ENCODE measurements around the gene DHRS7B. TPM values are rescaled to one million over a fixed set of nuclear protein-coding genes. Genes with fewer than 3 reads are reported as not detected.

The DHRS7B gene
- total RNA-seq, 1 experiment from 2014 or later = 30.0 TPM

DNA sequence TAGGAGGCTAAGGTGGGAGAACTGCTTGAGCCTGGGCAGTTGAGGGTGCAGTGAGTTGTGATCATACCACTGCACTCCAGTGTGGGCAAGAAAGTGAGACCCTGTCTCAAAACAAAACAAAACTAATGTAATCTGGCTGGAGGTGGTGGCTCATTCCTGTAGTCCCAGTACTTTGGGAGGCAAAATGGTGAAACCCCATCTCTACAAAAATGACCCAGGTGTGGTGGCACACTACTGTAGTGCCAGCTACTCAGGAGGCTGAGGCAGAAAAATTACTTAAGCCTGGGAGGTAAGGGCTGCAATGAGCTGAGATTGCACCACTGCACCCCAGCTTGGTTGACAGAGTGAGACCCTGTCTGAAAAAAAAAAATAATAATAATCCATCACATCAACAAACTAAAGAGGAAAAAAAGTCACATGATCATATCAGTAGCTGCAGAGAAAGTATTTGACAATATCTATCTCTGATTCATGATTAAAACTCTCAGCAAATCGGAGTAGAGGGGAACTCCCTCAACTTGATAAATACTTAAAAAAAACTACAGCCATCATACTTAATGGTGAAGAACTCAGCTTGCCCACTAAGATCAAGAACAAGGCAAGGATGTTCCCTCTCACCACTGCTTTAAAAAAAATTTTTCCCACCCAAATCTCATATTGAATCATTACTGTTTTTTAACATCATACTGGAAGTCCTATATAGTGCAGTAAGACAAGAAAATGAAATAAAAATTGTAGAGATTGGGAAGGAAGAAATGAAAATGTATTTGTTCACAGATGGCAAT lies 31.0 kb downstream of the DHRS7B start:
- Mint-ChIP-seq H3K4me1 (ENCODE audit: low read depth, unreplicated experiment) (peaks cover 17% of the 10 kb centered on the region), H3K27ac (ENCODE audit: unreplicated experiment) (no peak overlapping the region), H3K4me3 (ENCODE audit: unreplicated experiment) (no peak overlapping the region), H3K27me3 (ENCODE audit: insufficient read depth, unreplicated experiment) (no peaks in the 10 kb centered on the region), H3K9me3 (ENCODE audit: unreplicated experiment) (peaks cover 35% of the 10 kb centered on the region), H3K36me3 (ENCODE audit: insufficient read depth, unreplicated experiment) (peaks cover 6% of the 10 kb centered on the region)
- CTCF ChIA-PET = no interaction called here
- no peaks in the 10 kb centered on the region for H3K36me3 ChIP-seq (ENCODE audit: control insufficient read depth, insufficient read depth, low read length)
- no peak for DNase-seq
- intact Hi-C loops (cut with micrococcal nuclease; ENCODE audit: unreplicated experiment) = no loop called here
- no peaks in the 10 kb centered on the region for H3K27me3 ChIP-seq (replicated peaks; ENCODE audit: control insufficient read depth, insufficient read depth, low read length)
- peaks cover 12% of the 10 kb centered on the region for H3K4me1 ChIP-seq
- TF ChIP-seq, protein P1, sequence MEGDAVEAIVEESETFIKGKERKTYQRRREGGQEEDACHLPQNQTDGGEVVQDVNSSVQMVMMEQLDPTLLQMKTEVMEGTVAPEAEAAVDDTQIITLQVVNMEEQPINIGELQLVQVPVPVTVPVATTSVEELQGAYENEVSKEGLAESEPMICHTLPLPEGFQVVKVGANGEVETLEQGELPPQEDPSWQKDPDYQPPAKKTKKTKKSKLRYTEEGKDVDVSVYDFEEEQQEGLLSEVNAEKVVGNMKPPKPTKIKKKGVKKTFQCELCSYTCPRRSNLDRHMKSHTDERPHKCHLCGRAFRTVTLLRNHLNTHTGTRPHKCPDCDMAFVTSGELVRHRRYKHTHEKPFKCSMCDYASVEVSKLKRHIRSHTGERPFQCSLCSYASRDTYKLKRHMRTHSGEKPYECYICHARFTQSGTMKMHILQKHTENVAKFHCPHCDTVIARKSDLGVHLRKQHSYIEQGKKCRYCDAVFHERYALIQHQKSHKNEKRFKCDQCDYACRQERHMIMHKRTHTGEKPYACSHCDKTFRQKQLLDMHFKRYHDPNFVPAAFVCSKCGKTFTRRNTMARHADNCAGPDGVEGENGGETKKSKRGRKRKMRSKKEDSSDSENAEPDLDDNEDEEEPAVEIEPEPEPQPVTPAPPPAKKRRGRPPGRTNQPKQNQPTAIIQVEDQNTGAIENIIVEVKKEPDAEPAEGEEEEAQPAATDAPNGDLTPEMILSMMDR (IDR thresholded peaks at IDR 0.05; ENCODE audit: insufficient read depth in 1 of 2, low read depth in 1 of 2, low read length in 1 of 2, severe bottlenecking in 1 of 2, unreplicated experiment in 1 of 2) = no peak
- BruUV-seq (replicated peaks) = no TSS peak
- H3K4me3 ChIP-seq (ENCODE audit: low read depth, low read length) = no peak overlapping the region
- peaks cover 8% of the 10 kb centered on the region for H3K9me3 ChIP-seq
- POLR2A ChIA-PET = no interaction called here

- peaks cover 17% of the 10 kb centered on the region for H3K4me1 Mint-ChIP-seq (ENCODE audit: low read depth, unreplicated experiment)
- POLR2A ChIA-PET = no interaction called here
- DNase-seq = no peak
- no peak overlapping the region for H3K27ac Mint-ChIP-seq (ENCODE audit: unreplicated experiment)
- Histone ChIP-seq H3K9me3 (no peaks in the 10 kb centered on the region), H3K4me1 (peaks cover 12% of the 10 kb centered on the region), H3K4me3 (ENCODE audit: low read depth, low read length) (no peak overlapping the region), H3K36me3 (ENCODE audit: control insufficient read depth, insufficient read depth, low read length) (no peaks in the 10 kb centered on the region), H3K27me3 (replicated peaks; ENCODE audit: control insufficient read depth, insufficient read depth, low read length) (no peaks in the 10 kb centered on the region)
- CTCF ChIA-PET = no interaction called here
- H3K4me3 Mint-ChIP-seq (ENCODE audit: unreplicated experiment) = no peak overlapping the region
- H3K9me3 Mint-ChIP-seq (ENCODE audit: unreplicated experiment) = peaks cover 9% of the 10 kb centered on the region
- intact Hi-C loops (cut with micrococcal nuclease; ENCODE audit: unreplicated experiment) = no loop called here
- no TSS peak for BruUV-seq (replicated peaks)
- TF ChIP-seq, protein P1 (IDR thresholded peaks at IDR 0.05; ENCODE audit: insufficient read depth in 1 of 2, low read depth in 1 of 2, low read length in 1 of 2, severe bottlenecking in 1 of 2, unreplicated experiment in 1 of 2) = no peak
- no peaks in the 10 kb centered on the region for H3K27me3 Mint-ChIP-seq (ENCODE audit: insufficient read depth, unreplicated experiment)
- no peaks in the 10 kb centered on the region for H3K36me3 Mint-ChIP-seq (ENCODE audit: insufficient read depth, unreplicated experiment)
These were observed 33.6 kb downstream of the DHRS7B start for GRCh38 chr17:21160401-21160800.

DNA sequence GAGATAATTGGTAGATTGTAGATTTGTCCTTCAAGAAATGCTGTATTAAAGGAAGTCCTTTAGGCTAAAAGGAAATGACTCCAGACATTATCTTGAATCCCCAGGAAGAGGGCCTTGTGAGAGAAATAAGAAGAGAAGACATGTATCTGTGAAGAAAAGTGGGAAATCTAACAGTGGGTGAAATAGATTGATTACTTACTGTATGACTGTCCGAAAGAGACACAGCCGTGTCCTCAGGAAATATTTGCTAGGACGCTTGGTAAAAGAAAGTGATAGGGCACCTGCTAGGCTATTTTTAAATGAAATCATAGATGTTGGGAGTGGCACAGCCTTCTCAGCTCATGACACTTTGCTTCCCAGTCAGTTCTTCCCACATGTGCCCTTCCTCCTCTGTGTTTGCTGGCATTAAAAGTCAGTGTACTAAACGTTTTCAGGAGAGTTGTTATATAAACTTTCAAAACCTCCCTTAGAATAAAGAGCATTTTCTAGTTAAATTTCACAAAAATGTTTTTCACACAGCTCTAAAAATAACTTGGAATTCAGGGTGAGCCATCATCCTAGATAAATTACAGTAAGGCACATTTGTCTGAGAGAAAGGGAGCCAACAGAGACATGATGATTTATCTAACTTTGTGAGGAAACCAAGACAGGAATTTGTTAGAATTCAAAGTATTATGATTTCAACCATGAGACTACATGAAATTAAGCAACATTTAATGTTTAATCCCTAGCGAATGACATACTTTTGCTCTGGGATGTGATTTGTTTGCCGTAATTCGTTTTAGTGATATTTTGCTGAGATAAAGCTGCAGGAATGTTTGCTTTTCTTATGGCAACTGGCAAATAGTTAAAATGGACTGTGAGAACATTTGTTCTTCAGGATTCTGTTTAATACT lies 35.0 kb downstream of the DHRS7B start:
- H3K4me3 ChIP-seq (ENCODE audit: low read depth, low read length) = no peak overlapping the region
- no TSS peak for BruUV-seq (replicated peaks)
- H3K36me3 ChIP-seq (ENCODE audit: control insufficient read depth, insufficient read depth, low read length) = no peaks in the 10 kb centered on the region
- H3K27ac Mint-ChIP-seq (ENCODE audit: unreplicated experiment) = peak overlapping the region; percentile 56
- H3K9me3 ChIP-seq = no peaks in the 10 kb centered on the region
- H3K4me3 Mint-ChIP-seq (ENCODE audit: unreplicated experiment) = no peak overlapping the region
- intact Hi-C loops (cut with micrococcal nuclease; ENCODE audit: unreplicated experiment) = no loop called here
- H3K27me3 ChIP-seq (replicated peaks; ENCODE audit: control insufficient read depth, insufficient read depth, low read length) = no peaks in the 10 kb centered on the region
- no peaks in the 10 kb centered on the region for H3K36me3 Mint-ChIP-seq (ENCODE audit: insufficient read depth, unreplicated experiment)
- TF ChIP-seq, protein P1 (IDR thresholded peaks at IDR 0.05; ENCODE audit: insufficient read depth in 1 of 2, low read depth in 1 of 2, low read length in 1 of 2, severe bottlenecking in 1 of 2, unreplicated experiment in 1 of 2) = no peak
- no peaks in the 10 kb centered on the region for H3K27me3 Mint-ChIP-seq (ENCODE audit: insufficient read depth, unreplicated experiment)
- H3K4me1 Mint-ChIP-seq (ENCODE audit: low read depth, unreplicated experiment) = peaks cover 17% of the 10 kb centered on the region
- no peak for DNase-seq
- H3K9me3 Mint-ChIP-seq (ENCODE audit: unreplicated experiment) = no peaks in the 10 kb centered on the region
- POLR2A ChIA-PET = no interaction called here
- CTCF ChIA-PET = no interaction called here
- H3K4me1 ChIP-seq = peaks cover 12% of the 10 kb centered on the region
